Heart left ventricle (tissue), 16 donors: ENCODE data around the gene ALOXE3. TPM values are rescaled to one million over a fixed set of nuclear protein-coding genes. Genes with fewer than 3 reads are reported as not detected.

Source experiments
- ATAC-seq, 4 donors: fragments of 200-7000 bp; cut with Tn5 transposase; one replicate each; pipeline ENCODE4 v1.9.1; 2020 to 2022; ENCODE audit warnings: moderate library complexity in 4 of 4, mild to moderate bottlenecking in 3 of 4, moderate number of reproducible peaks in 1 of 4
- DNase-seq, 5 donors: peaks; one replicate each; pipeline ENCODE4 v3.0.0-alpha.2; 2020
- H3K27ac ChIP-seq, 12 donors: fragments of 200-600 bp; sonication (generic) in 4 of 12; one replicate each; pipeline versions ENCODE4 v1.5.0 to v1.8.0; 2016 to 2022; ENCODE audit warnings: mild to moderate bottlenecking in 2 of 12
- H3K27me3 ChIP-seq, 9 donors: fragments of 200-600 bp; sonication (generic) in 2 of 9; one replicate each; pipeline versions ENCODE4 v1.5.1 to v1.8.0; 2016 to 2022; ENCODE audit warnings: mild to moderate bottlenecking in 3 of 9
- H3K36me3 ChIP-seq, 9 donors: fragments of 200-600 bp; sonication (generic) in 2 of 9; one replicate each; pipeline versions ENCODE4 v1.5.0 to v1.8.0; 2018 to 2022; ENCODE audit warnings: mild to moderate bottlenecking in 2 of 9
- H3K4me1 ChIP-seq, 12 donors: fragments of 200-600 bp; sonication (generic) in 4 of 12; one replicate each; pipeline versions ENCODE4 v1.5.0 to v1.8.0; 2016 to 2022; ENCODE audit warnings: mild to moderate bottlenecking in 3 of 12
- H3K4me3 ChIP-seq, 12 donors: fragments of 200-600 bp; sonication (generic) in 4 of 12; one replicate each; pipeline versions ENCODE4 v1.5.0 to v1.8.0; 2017 to 2022; ENCODE audit warnings: mild to moderate bottlenecking in 9 of 12, moderate library complexity in 4 of 12
- H3K9me3 ChIP-seq, 12 donors: fragments of 200-600 bp; sonication (generic) in 4 of 12; one replicate each; pipeline versions ENCODE4 v1.5.0 to v1.8.0; 2016 to 2022; ENCODE audit warnings: mild to moderate bottlenecking in 1 of 12
- CTCF ChIP-seq, 12 donors: fragments of 200-600 bp; sonication (generic) in 4 of 12; IDR thresholded peaks; one replicate each; pipeline versions ENCODE4 v1.5.0 to v1.8.0; 2018 to 2022; ENCODE audit warnings: antibody characterized with exemption in 12 of 12, mild to moderate bottlenecking in 5 of 12
- POLR2A ChIP-seq, 2 donors: fragments of 450-650 bp; IDR thresholded peaks; one replicate each; pipeline ENCODE4 v1.6.1; 2017; ENCODE audit warnings: antibody characterized with exemption in 2 of 2, mild to moderate bottlenecking in 2 of 2, moderate library complexity in 2 of 2
- WGBS, 4 donors: extraction: QIAGEN DNeasy Blood & Tissue Kit in 2 of 4; methylation state at CpG; one replicate each; pipeline versions ENCODE4 v1.1.5 to v1.1.7; 2013 to 2018; 5-methylcytosine and 5-hydroxymethylcytosine counted together
- intact Hi-C, 10 donors: fragments of 100-400 bp; cut with DNase I; formaldehyde crosslinking; loops; one replicate each; pipeline versions ENCODE4 v1.11.1 to v1.14.2; 2022
- polyA plus RNA-seq, 2 donors: library from polyadenylated mRNA; stranded (reverse); fragments of 200-250 nt; gene quantifications; one replicate each; pipeline ENCODE4 v1.2.3, GENCODE V29; 2013
- total RNA-seq, 9 donors: library from RNA; depleted of rRNA in 2 of 9; stranded (reverse); fragments of >200 nt in 2 of 9; fragmentation: NEBNext Ultra II Directional in 3 of 9; extraction: Animal tissue kit (Norgen Biotek cat#: 25700) in 3 of 9; gene quantifications; one replicate each; pipeline versions ENCODE4 v1.1.0 to v1.2.4, GENCODE V29; 2016 to 2023
- donor health status: ischemic (EF 13 %, LVEDD 7.1; RV severe dilation, severe dysfunction).
- donor health status: healthy with polysubstance abuse.
- donor health status: DM: no; HTN: yes; CAD: no.
- donor health status: DM: no; HTN: no; CAD: no.
- donor health status: ischemic (EF 25% LVEDD 6.9; RV normal size, moderate dysfunction).
- donor health status: ischemic (EF 25% LVEDD 5.7; RV mildly dilated, moderate dysfunction).
- donor health status: healthy.
- donor health status: DM: yes; HTN: yes; CAD: no.
- donor health status: ischemic (EF 35%, LVEDD 5.7; RV mildly dilated, moderate dysfunction).
- donor health status: nonischemic (EF 11% LVEDD 7.7; RV severe dilation, severe dysfunction).
- donor health status: DM: yes; HTN: yes; CAD: no.
- donor health status: PGD.
- donor health status: ischemic (EF 29% LVEDD 5.4; RV normal size, mild dysfunction).
- donor health status: nonischemic (EF 23%, LVEDD 6.1; RV moderate dilation, normal function).

The ALOXE3 gene
- total and polyA plus RNA-seq, 11 donors = 0.12 TPM; not detected in 10

- Histone ChIP-seq H3K36me3 (peaks cover 2 to 49% (median 42%) of the 10 kb centered on the region in 9 donors), H3K4me3 (peak overlapping the region; percentile 51 to 97 (median 82)), H3K27ac (peak overlapping the region; percentile 98 to 100 (median 100)), H3K9me3 (no peaks in the 10 kb centered on the region), H3K4me1 (peaks cover 21 to 65% (median 47%) of the 10 kb centered on the region in 12 donors), H3K27me3 (no peaks in the 10 kb centered on the region)
- no peak for TF ChIP-seq POLR2A (IDR thresholded peaks at IDR 0.05)
- intact Hi-C loops = loop anchor here in 5 of 10 donors (1.0 to 10.0 kb wide), 5 partner anchors 12 to 309 kb away; partner anchors contain the start of genes CYB5D1 (in 1 of the 5), NAA38 (in 1 of the 5) and TMEM88 (in 1 of the 5)
- WGBS, 4 donors = 0 to 1% (median 1%) methylated on average over 18 to 22 of the region's 22 CpGs
- peak; percentile 90 to 97 (median 94) for DNase-seq
- peak; percentile 5 to 31 (median 10) for ATAC-seq
Observed at GRCh38 chr17:8151641-8152111, 33.4 kb upstream of the ALOXE3 start.

GRCh38 chr17:8151120-8151640, 32.9 kb upstream of the ALOXE3 start:
- Histone ChIP-seq H3K27ac (peak overlapping the region; percentile 98 to 100 (median 100)), H3K4me1 (peaks cover 21 to 65% (median 47%) of the 10 kb centered on the region in 12 donors), H3K36me3 (peaks cover 6 to 54% (median 47%) of the 10 kb centered on the region in 9 donors), H3K9me3 (no peaks in the 10 kb centered on the region), H3K4me3 (peak overlapping the region; percentile 51 to 97 (median 82)), H3K27me3 (no peaks in the 10 kb centered on the region)
- DNase-seq = peak; percentile 94 to 97 (median 96)
- TF ChIP-seq POLR2A (IDR thresholded peaks at IDR 0.05) = peak; percentile 65 to 67
- TF ChIP-seq CTCF (IDR thresholded peaks at IDR 0.05) = no peak
- peak; percentile 16 to 53 (median 44) for ATAC-seq
- intact Hi-C loops = loop anchor here in 4 of 10 donors (1.0 to 10.0 kb wide), 4 partner anchors 12 to 309 kb away; partner anchors contain the start of genes CYB5D1 (in 1 of the 4), NAA38 (in 1 of the 4) and TMEM88 (in 1 of the 4)
- WGBS, 4 donors = 0% methylated on average over 4 to 38 of the region's 38 CpGs

- Histone ChIP-seq H3K27me3 (no peaks in the 10 kb centered on the region), H3K9me3 (no peaks in the 10 kb centered on the region), H3K4me1 (peaks cover 21 to 71% (median 47%) of the 10 kb centered on the region in 12 donors), H3K4me3 (peak overlapping the region in 11 of 12 donors; percentile 60 to 97 (median 85)), H3K36me3 (peaks cover 6 to 61% (median 54%) of the 10 kb centered on the region in 9 donors), H3K27ac (peak overlapping the region; percentile 98 to 100 (median 100))
- intact Hi-C loops = loop anchor here in 4 of 10 donors (1.0 to 10.0 kb wide), 4 partner anchors 11 to 308 kb away; partner anchors contain the start of genes CYB5D1 (in 1 of the 4), NAA38 (in 1 of the 4) and TMEM88 (in 1 of the 4)
- ATAC-seq (no peak), DNase-seq (peak in 2 of 5 donors; percentile 48 to 51)
- TF ChIP-seq POLR2A (IDR thresholded peaks at IDR 0.05) (no peak), CTCF (IDR thresholded peaks at IDR 0.05) (no peak)
- 38 to 67% (median 65%) methylated on average over 9 to 18 of the region's 18 CpGs for WGBS, 4 donors
Observed at GRCh38 chr17:8150194-8151119, 32.1 kb upstream of the ALOXE3 start.

GRCh38 chr17:8149419-8150193, 31.3 kb upstream of the ALOXE3 start:
- DNase-seq (peak in 1 of 5 donors; percentile 63), ATAC-seq (no peak)
- H3K4me3 ChIP-seq = peak overlapping the region in 3 of 12 donors; percentile 86 to 97 (median 95)
- 80 to 86% (median 85%) methylated on average over 24 to 29 of the region's 29 CpGs for WGBS, 4 donors
- no peaks in the 10 kb centered on the region for H3K27me3 ChIP-seq
- TF ChIP-seq POLR2A (IDR thresholded peaks at IDR 0.05) (no peak), CTCF (IDR thresholded peaks at IDR 0.05) (no peak)
- peaks cover 6 to 69% (median 63%) of the 10 kb centered on the region in 9 donors for H3K36me3 ChIP-seq
- H3K9me3 ChIP-seq = no peaks in the 10 kb centered on the region
- peaks cover 21 to 75% (median 44%) of the 10 kb centered on the region in 12 donors for H3K4me1 ChIP-seq
- H3K27ac ChIP-seq = peak overlapping the region in 10 of 12 donors; percentile 98 to 100 (median 100)
- intact Hi-C loops = loop anchor here in 4 of 10 donors (5.0 to 10.0 kb wide), 3 partner anchors 295 to 307 kb away; partner anchors contain the start of genes CYB5D1 (in 1 of the 4), NAA38 (in 1 of the 4) and TMEM88 (in 1 of the 4)
